A549 (cell line): ENCODE results near the gene BCL10.

ENCODE experiments used
- CBX2 ChIP-seq: fragments of 200-600 bp; sonication (generic); IDR thresholded peaks from 2 replicates; pipeline ENCODE4 v1.6.1; 2016; ENCODE audit warnings: low read depth, mild to moderate bottlenecking, borderline replicate concordance
- CHD2 ChIP-seq: fragments of 150-350 bp; IDR thresholded peaks from 2 replicates; pipeline ENCODE4 v1.6.1; 2014; ENCODE audit warnings: low read length; ENCODE audit not compliant: partially characterized antibody
- EP300 ChIP-seq, 2 experiments: fragments of >200 bp; sonication (Bioruptor Twin); formaldehyde crosslinking; IDR thresholded peaks; 2 replicates in 1 of 2; 3 replicates in 1 of 2; pipeline ENCODE4 v1.6.1; 2016 to 2017
- ESRRA ChIP-seq: fragments of 150-350 bp; IDR thresholded peaks from 2 replicates; pipeline ENCODE4 v1.6.1; 2014; ENCODE audit warnings: mild to moderate bottlenecking, low read length, borderline replicate concordance
- HOXA7 ChIP-seq: fragments of 250-450 bp; sonication (Bioruptor Pico); IDR thresholded peaks from 2 replicates; pipeline ENCODE4 v1.5.0; 2020; ENCODE audit warnings: mild to moderate bottlenecking, moderate library complexity
- POLR2A ChIP-seq: IDR thresholded peaks from 2 replicates; pipeline ENCODE4 v1.6.1; 2012; ENCODE audit warnings: mild to moderate bottlenecking, low read length
- RAD21 ChIP-seq, 2 experiments: fragments of >200 bp in 1 of 2; sonication (Bioruptor Twin) in 1 of 2; formaldehyde crosslinking in 1 of 2; IDR thresholded peaks in 1 of 2; conservative IDR thresholded peaks in 1 of 2; 2 replicates in 1 of 2; 3 replicates in 1 of 2; pipeline ENCODE4 v1.6.1; 2012 to 2018; ENCODE audit warnings: inconsistent platforms in 1 of 2
- RCOR1 ChIP-seq: fragments of 150-350 bp; IDR thresholded peaks from 2 replicates; pipeline ENCODE4 v1.6.1; 2014; ENCODE audit warnings: antibody characterized with exemption, low read length, low read depth
- TF ChIP-seq, protein P1 (sequence below): fragments of >200 bp; sonication (Bioruptor Twin); formaldehyde crosslinking; IDR thresholded peaks from 3 replicates; pipeline ENCODE4 v1.5.1; 2016

DNA sequence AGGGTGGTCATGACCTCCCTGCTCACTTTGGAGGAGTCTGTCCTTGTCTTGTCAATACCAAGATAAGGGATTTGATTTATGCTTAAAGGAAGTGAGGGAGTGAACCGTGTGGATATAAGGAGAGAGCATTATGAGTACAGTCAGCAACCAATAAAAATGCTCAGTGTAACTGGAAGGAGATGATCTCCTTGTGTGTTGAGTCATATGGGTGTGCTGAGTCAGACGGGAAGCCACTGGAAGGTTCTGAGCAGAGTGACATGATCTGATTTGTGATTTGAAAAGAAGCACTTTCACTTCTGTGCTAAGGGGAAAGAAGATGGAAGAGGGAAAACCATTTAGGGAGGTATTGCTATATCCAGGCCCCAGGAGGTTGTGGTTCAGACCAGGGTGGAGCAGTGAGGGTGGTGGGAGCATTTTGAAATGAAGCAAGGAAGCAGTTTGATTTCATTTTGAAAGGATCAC is 2.5 kb upstream of the BCL10 start:
- TF ChIP-seq ESRRA: no peak
- TF ChIP-seq HOXA7: no peak
- no peak for TF ChIP-seq CBX2
- no peak for TF ChIP-seq RAD21 (conservative IDR thresholded peaks at IDR 0.05 in 1 of 2, IDR thresholded peaks at IDR 0.05 in 1 of 2)
- TF ChIP-seq, protein P1, sequence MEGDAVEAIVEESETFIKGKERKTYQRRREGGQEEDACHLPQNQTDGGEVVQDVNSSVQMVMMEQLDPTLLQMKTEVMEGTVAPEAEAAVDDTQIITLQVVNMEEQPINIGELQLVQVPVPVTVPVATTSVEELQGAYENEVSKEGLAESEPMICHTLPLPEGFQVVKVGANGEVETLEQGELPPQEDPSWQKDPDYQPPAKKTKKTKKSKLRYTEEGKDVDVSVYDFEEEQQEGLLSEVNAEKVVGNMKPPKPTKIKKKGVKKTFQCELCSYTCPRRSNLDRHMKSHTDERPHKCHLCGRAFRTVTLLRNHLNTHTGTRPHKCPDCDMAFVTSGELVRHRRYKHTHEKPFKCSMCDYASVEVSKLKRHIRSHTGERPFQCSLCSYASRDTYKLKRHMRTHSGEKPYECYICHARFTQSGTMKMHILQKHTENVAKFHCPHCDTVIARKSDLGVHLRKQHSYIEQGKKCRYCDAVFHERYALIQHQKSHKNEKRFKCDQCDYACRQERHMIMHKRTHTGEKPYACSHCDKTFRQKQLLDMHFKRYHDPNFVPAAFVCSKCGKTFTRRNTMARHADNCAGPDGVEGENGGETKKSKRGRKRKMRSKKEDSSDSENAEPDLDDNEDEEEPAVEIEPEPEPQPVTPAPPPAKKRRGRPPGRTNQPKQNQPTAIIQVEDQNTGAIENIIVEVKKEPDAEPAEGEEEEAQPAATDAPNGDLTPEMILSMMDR: no peak
- TF ChIP-seq CHD2: no peak
- no peak for TF ChIP-seq RCOR1
- no peak for TF ChIP-seq POLR2A
- no peak for TF ChIP-seq EP300 (IDR thresholded peaks at IDR 0.05)
